HEK293 (cell line): Measurements from ENCODE around the gene ZNF782.

Experiments used
- CTCF ChIA-PET: fragments of 350-600 bp; formaldehyde crosslinking; extraction: SDS; loops from one replicate; lab custom pipeline; 2021; ENCODE audit warnings: antibody characterized with exemption; lab: Yijun Ruan, JAX
- POLR2A ChIA-PET: fragments of 300-600 bp; formaldehyde crosslinking; extraction: SDS; loops from one replicate; lab custom pipeline; 2020; ENCODE audit warnings: antibody characterized with exemption, inconsistent platforms; lab: Yijun Ruan, JAX
- H3K27ac ChIP-seq: fragments of 200-500 bp; sonication (Bioruptor generic); 2 replicates; pipeline ENCODE4 v1.5.1; 2014; ENCODE audit warnings: low read depth, low read length, control low read depth, inconsistent platforms; ENCODE audit errors: extremely low read depth
- H3K36me3 ChIP-seq, 2 experiments: fragments of 200-500 bp in 1 of 2; sonication (Bioruptor generic) in 1 of 2; 1 replicate in 1 of 2; 2 replicates in 1 of 2; pipeline ENCODE4 v1.5.1; 2014 to 2017; ENCODE audit warnings: inconsistent platforms in 2 of 2, low read length in 2 of 2; ENCODE audit not compliant: control insufficient read depth in 2 of 2, insufficient read depth in 1 of 2
- H3K4me1 ChIP-seq: fragments of 200-500 bp; sonication (Bioruptor generic); 2 replicates; pipeline ENCODE4 v1.5.1; 2014; ENCODE audit warnings: mild to moderate bottlenecking, low read length, inconsistent platforms; ENCODE audit not compliant: control insufficient read depth, insufficient read depth
- H3K4me3 ChIP-seq: 2 replicates; pipeline ENCODE4 v1.5.1; 2011; ENCODE audit warnings: low read depth, mild to moderate bottlenecking, control low read depth, low read length, moderate library complexity
- H3K9me3 ChIP-seq: fragments of 200-500 bp; sonication (Bioruptor generic); 2 replicates; pipeline ENCODE4 v1.5.1; 2014; ENCODE audit warnings: low read depth, low read length, inconsistent platforms; ENCODE audit not compliant: control insufficient read depth, insufficient read depth
- GLIS1 ChIP-seq: fragments of 450-650 bp; formaldehyde crosslinking; IDR thresholded peaks from 2 replicates; pipeline ENCODE4 v1.5.1; 2016; ENCODE audit warnings: missing biosample characterization, missing genetic modification characterization
- HOXA7 ChIP-seq: sonication (generic); formaldehyde crosslinking; IDR thresholded peaks from 2 replicates; pipeline ENCODE4 v1.8.1; 2022; ENCODE audit warnings: missing genetic modification reagents, borderline replicate concordance
- KLF1 ChIP-seq: fragments of 450-650 bp; formaldehyde crosslinking; IDR thresholded peaks from 2 replicates; pipeline ENCODE4 v1.5.1; 2016; ENCODE audit warnings: missing biosample characterization, missing genetic modification characterization
- PBX3 ChIP-seq: sonication (generic); formaldehyde crosslinking; IDR thresholded peaks from 2 replicates; pipeline ENCODE4 v1.8.1; 2022; ENCODE audit warnings: mild to moderate bottlenecking, moderate library complexity, missing genetic modification reagents
- SETDB1 ChIP-seq: IDR thresholded peaks from one replicate; pipeline ENCODE4 v1.6.1; 2017; ENCODE audit warnings: mild to moderate bottlenecking, low read length, moderate library complexity, mixed read lengths; ENCODE audit not compliant: insufficient read length
- SP7 ChIP-seq: fragments of 450-650 bp; formaldehyde crosslinking; IDR thresholded peaks from 2 replicates; pipeline ENCODE4 v1.5.1; 2016; ENCODE audit warnings: missing biosample characterization, missing genetic modification characterization
- WT1 ChIP-seq: fragments of 450-650 bp; formaldehyde crosslinking; IDR thresholded peaks from 2 replicates; pipeline ENCODE4 v1.5.1; 2016; ENCODE audit warnings: missing biosample characterization, missing genetic modification characterization
- YY1 ChIP-seq: fragments of 450-650 bp; formaldehyde crosslinking; IDR thresholded peaks from 2 replicates; pipeline ENCODE4 v1.5.1; 2018; ENCODE audit warnings: missing biosample characterization, missing genetic modification characterization
- ZFP37 ChIP-seq: fragments of 450-650 bp; formaldehyde crosslinking; IDR thresholded peaks from 2 replicates; pipeline ENCODE4 v1.5.1; 2016; ENCODE audit warnings: missing biosample characterization, missing genetic modification characterization
- ZFP41 ChIP-seq: fragments of 450-650 bp; formaldehyde crosslinking; IDR thresholded peaks from 2 replicates; pipeline ENCODE4 v1.5.1; 2016; ENCODE audit warnings: missing biosample characterization, missing genetic modification characterization, borderline replicate concordance
- ZIC2 ChIP-seq: fragments of 450-650 bp; formaldehyde crosslinking; IDR thresholded peaks from 2 replicates; pipeline ENCODE4 v1.5.1; 2016; ENCODE audit warnings: missing biosample characterization, missing genetic modification characterization
- ZNF114 ChIP-seq: fragments of 450-650 bp; formaldehyde crosslinking; IDR thresholded peaks from 2 replicates; pipeline ENCODE4 v1.5.0; 2017; ENCODE audit warnings: missing biosample characterization, missing genetic modification characterization
- ZNF138 ChIP-seq: fragments of 450-650 bp; formaldehyde crosslinking; IDR thresholded peaks from 2 replicates; pipeline ENCODE4 v1.5.1; 2016; ENCODE audit warnings: missing biosample characterization, missing genetic modification characterization, borderline replicate concordance
- ZNF157 ChIP-seq: fragments of 450-650 bp; formaldehyde crosslinking; IDR thresholded peaks from 2 replicates; pipeline ENCODE4 v1.5.1; 2016; ENCODE audit warnings: missing biosample characterization, missing genetic modification characterization
- ZNF280C ChIP-seq: fragments of 450-650 bp; formaldehyde crosslinking; IDR thresholded peaks from 2 replicates; pipeline ENCODE4 v1.5.1; 2016; ENCODE audit warnings: missing biosample characterization, missing genetic modification characterization
- ZNF37A ChIP-seq: fragments of 450-650 bp; IDR thresholded peaks from 2 replicates; pipeline ENCODE4 v1.5.1; 2018; ENCODE audit warnings: missing biosample characterization, missing genetic modification characterization
- ZNF433 ChIP-seq: fragments of 450-650 bp; formaldehyde crosslinking; IDR thresholded peaks from 2 replicates; pipeline ENCODE4 v1.5.1; 2016; ENCODE audit warnings: missing biosample characterization, missing genetic modification characterization, low read depth
- ZNF514 ChIP-seq: fragments of 450-650 bp; formaldehyde crosslinking; IDR thresholded peaks from 2 replicates; pipeline ENCODE4 v1.5.1; 2016; ENCODE audit warnings: missing biosample characterization, missing genetic modification characterization
- ZNF610 ChIP-seq: fragments of 450-650 bp; formaldehyde crosslinking; IDR thresholded peaks from 2 replicates; pipeline ENCODE4 v1.5.1; 2016; ENCODE audit warnings: missing biosample characterization, missing genetic modification characterization, borderline replicate concordance
- ZNF692 ChIP-seq: fragments of 450-650 bp; formaldehyde crosslinking; IDR thresholded peaks from 2 replicates; pipeline ENCODE4 v1.5.1; 2016; ENCODE audit warnings: missing biosample characterization, missing genetic modification characterization
- ZXDB ChIP-seq: fragments of 450-650 bp; formaldehyde crosslinking; IDR thresholded peaks from 2 replicates; pipeline ENCODE4 v1.5.1; 2016; ENCODE audit warnings: missing biosample characterization, missing genetic modification characterization

ZNF782 gene

GRCh38 chr9:96771124-96771523, 83.2 kb downstream of the ZNF782 start:
- H3K27ac ChIP-seq, result no peak overlapping the region
- TF ChIP-seq GLIS1 (tag by site-specific recombination) (no peak), ZNF138 (tag by site-specific recombination) (no peak), SP7 (tag by site-specific recombination) (no peak), WT1 (tag by site-specific recombination) (no peak), ZNF692 (tag by site-specific recombination) (no peak), ZNF433 (tag by site-specific recombination) (no peak), ZNF114 (tag by site-specific recombination) (no peak), PBX3 (CRISPR knock-in tag) (no peak), ZNF37A (tag by site-specific recombination) (no peak), KLF1 (no peak), HOXA7 (CRISPR knock-in tag) (no peak), ZXDB (tag by site-specific recombination) (no peak), ZNF280C (tag by site-specific recombination) (no peak), ZFP41 (tag by site-specific recombination) (no peak), ZNF514 (tag by site-specific recombination) (no peak), ZFP37 (tag by site-specific recombination) (no peak)
- no peaks in the 10 kb centered on the region for H3K9me3 ChIP-seq
- H3K4me1 ChIP-seq, result no peaks in the 10 kb centered on the region
- peaks cover 13 to 98% of the 10 kb centered on the region in 2 experiments for H3K36me3 ChIP-seq
- POLR2A ChIA-PET, result no interaction called here
- H3K4me3 ChIP-seq, result no peak overlapping the region
- CTCF ChIA-PET, result no interaction called here

GRCh38 chr9:96769989-96770388, 84.3 kb downstream of the ZNF782 start:
- ChIA-PET POLR2A (no interaction called here), CTCF (no interaction called here)
- no peak overlapping the region for H3K4me3 ChIP-seq
- TF ChIP-seq SETDB1 (no peak), ZIC2 (tag by site-specific recombination) (no peak), ZNF157 (tag by site-specific recombination) (no peak), YY1 (tag by site-specific recombination) (no peak), ZNF138 (tag by site-specific recombination) (no peak), ZNF610 (tag by site-specific recombination) (no peak)
- no peaks in the 10 kb centered on the region for H3K9me3 ChIP-seq
- H3K4me1 ChIP-seq, result no peaks in the 10 kb centered on the region
- peaks cover 16 to 98% of the 10 kb centered on the region in 2 experiments for H3K36me3 ChIP-seq
- H3K27ac ChIP-seq, result no peak overlapping the region
